Measurements from ENCODE around the gene CDK14. TPM values are rescaled to one million over a fixed set of nuclear protein-coding genes. Genes with fewer than 3 reads are reported as not detected.

Gene CDK14
- total RNA-seq, 1 donor from 2014 or later = 52.3 TPM

DNA sequence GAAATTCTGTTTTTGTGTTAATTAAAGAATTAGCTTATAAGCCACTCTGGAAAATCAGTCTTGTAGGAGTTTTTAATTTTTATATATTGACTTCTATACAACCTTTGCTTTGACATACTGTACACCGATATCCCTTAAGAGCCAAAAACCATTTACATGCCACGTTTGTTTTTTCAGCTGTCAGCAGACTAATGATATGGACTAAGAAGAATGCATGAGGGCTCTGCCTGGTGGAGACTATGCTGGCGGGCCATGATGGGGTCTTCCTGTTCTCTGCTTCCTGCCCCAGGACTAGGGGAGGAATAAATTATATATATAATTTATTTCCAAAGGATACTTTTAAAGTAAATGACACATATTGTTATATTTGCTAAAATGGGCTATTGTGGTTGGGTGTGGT, 96.3 kb downstream of the CDK14 start:
- TF ChIP-seq CTCF (IDR thresholded peaks at IDR 0.05) (no peak), EZH2 (IDR thresholded peaks at IDR 0.05) (no peak), EZH2phosphoT487 (IDR thresholded peaks at IDR 0.05) (no peak)
- Histone ChIP-seq H3F3A (ENCODE audit: low read depth) (no peaks in the 10 kb centered on the region), H3K9me3 (ENCODE audit: low read depth) (no peaks in the 10 kb centered on the region), H2AFZ (replicated peaks) (no peak overlapping the region), H3K36me3 (peaks cover 6% of the 10 kb centered on the region), H3K4me2 (no peak overlapping the region), H3K27ac (no peak overlapping the region), H3K4me3 (no peak overlapping the region), H3K27me3 (no peaks in the 10 kb centered on the region), H4K20me1 (ENCODE audit: low read depth) (peaks cover 24% of the 10 kb centered on the region), H3K9ac (no peak overlapping the region), H3K4me1 (peaks cover 19% of the 10 kb centered on the region), H3K79me2 (ENCODE audit: low read depth) (peaks cover 57% of the 10 kb centered on the region)
- Mint-ChIP-seq H3K36me3 (peaks cover 20% of the 10 kb centered on the region), H3K9me3 (peaks cover 3% of the 10 kb centered on the region), H3K4me1 (peaks cover 12% of the 10 kb centered on the region), H3K4me3 (no peak overlapping the region), H3K27me3 (ENCODE audit: insufficient read depth, low read depth) (peaks cover 5% of the 10 kb centered on the region), H3K27ac (no peak overlapping the region)
- no peak for DNase-seq (ENCODE audit: low spot score)

DNA sequence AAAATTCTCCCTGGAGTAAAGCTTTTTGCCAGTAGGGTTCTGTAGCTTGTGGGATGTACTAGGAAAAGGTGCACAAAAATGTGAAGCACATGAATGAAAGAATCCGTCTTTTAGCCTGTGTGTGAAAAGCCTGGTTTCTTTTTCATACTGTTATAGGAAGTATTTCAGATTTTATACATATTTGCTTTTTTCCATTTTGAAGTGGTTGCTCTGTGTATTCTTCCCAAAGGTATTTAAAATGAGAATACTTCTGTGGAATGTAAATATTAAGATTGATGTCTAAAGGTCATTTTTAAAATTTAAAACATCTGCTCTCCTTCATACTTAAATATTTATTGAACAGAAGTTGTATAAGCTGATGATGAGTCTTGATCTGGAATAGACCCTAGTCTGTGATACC, 96.8 kb downstream of the CDK14 start:
- Histone ChIP-seq H3K9me3 (ENCODE audit: low read depth) (no peaks in the 10 kb centered on the region), H3F3A (ENCODE audit: low read depth) (no peaks in the 10 kb centered on the region), H3K4me2 (no peak overlapping the region), H3K27me3 (no peaks in the 10 kb centered on the region), H3K36me3 (peaks cover 6% of the 10 kb centered on the region), H3K9ac (no peak overlapping the region), H3K79me2 (ENCODE audit: low read depth) (peaks cover 57% of the 10 kb centered on the region), H4K20me1 (ENCODE audit: low read depth) (peaks cover 19% of the 10 kb centered on the region), H3K4me1 (peaks cover 16% of the 10 kb centered on the region), H3K27ac (no peak overlapping the region), H3K4me3 (no peak overlapping the region), H2AFZ (replicated peaks) (no peak overlapping the region)
- H3K9me3 Mint-ChIP-seq = peaks cover 3% of the 10 kb centered on the region
- no peak for TF ChIP-seq EZH2phosphoT487 (IDR thresholded peaks at IDR 0.05)
- peaks cover 11% of the 10 kb centered on the region for H3K4me1 Mint-ChIP-seq
- peaks cover 20% of the 10 kb centered on the region for H3K36me3 Mint-ChIP-seq
- no peak for DNase-seq (ENCODE audit: low spot score)
- peaks cover 5% of the 10 kb centered on the region for H3K27me3 Mint-ChIP-seq (ENCODE audit: insufficient read depth, low read depth)
- H3K4me3 Mint-ChIP-seq = no peak overlapping the region
- no peak overlapping the region for H3K27ac Mint-ChIP-seq

- Mint-ChIP-seq H3K9me3 (peaks cover 3% of the 10 kb centered on the region), H3K4me3 (no peak overlapping the region), H3K36me3 (peaks cover 20% of the 10 kb centered on the region), H3K27ac (no peak overlapping the region), H3K27me3 (ENCODE audit: insufficient read depth, low read depth) (peaks cover 5% of the 10 kb centered on the region), H3K4me1 (peaks cover 6% of the 10 kb centered on the region)
- Histone ChIP-seq H2AFZ (replicated peaks) (no peak overlapping the region), H3F3A (ENCODE audit: low read depth) (no peaks in the 10 kb centered on the region), H3K79me2 (ENCODE audit: low read depth) (peaks cover 54% of the 10 kb centered on the region), H3K4me3 (no peak overlapping the region), H3K9ac (no peak overlapping the region), H3K4me1 (peaks cover 9% of the 10 kb centered on the region), H3K9me3 (ENCODE audit: low read depth) (no peaks in the 10 kb centered on the region), H4K20me1 (ENCODE audit: low read depth) (peaks cover 11% of the 10 kb centered on the region), H3K36me3 (peaks cover 6% of the 10 kb centered on the region), H3K27me3 (no peaks in the 10 kb centered on the region), H3K27ac (no peak overlapping the region), H3K4me2 (no peak overlapping the region)
- TF ChIP-seq EZH2 (IDR thresholded peaks at IDR 0.05) (no peak), EZH2phosphoT487 (IDR thresholded peaks at IDR 0.05) (no peak), CTCF (IDR thresholded peaks at IDR 0.05) (no peak)
- DNase-seq (ENCODE audit: low spot score) = no peak
Measured at GRCh38 chr7:90693939-90694338, 97.8 kb downstream of the CDK14 start.

GRCh38 chr7:90698616-90699015, 102.5 kb downstream of the CDK14 start:
- Histone ChIP-seq H3F3A (ENCODE audit: low read depth) (peaks cover 8% of the 10 kb centered on the region), H3K27me3 (no peaks in the 10 kb centered on the region), H4K20me1 (ENCODE audit: low read depth) (peaks cover 16% of the 10 kb centered on the region), H3K79me2 (ENCODE audit: low read depth) (peaks cover 30% of the 10 kb centered on the region), H3K4me3 (no peak overlapping the region), H3K9me3 (ENCODE audit: low read depth) (no peaks in the 10 kb centered on the region), H3K36me3 (peaks cover 6% of the 10 kb centered on the region), H3K27ac (no peak overlapping the region), H2AFZ (replicated peaks) (no peak overlapping the region), H3K4me2 (no peak overlapping the region), H3K4me1 (peaks cover 11% of the 10 kb centered on the region), H3K9ac (no peak overlapping the region)
- H3K36me3 Mint-ChIP-seq = peaks cover 13% of the 10 kb centered on the region
- peaks cover 14% of the 10 kb centered on the region for H3K4me1 Mint-ChIP-seq
- H3K27me3 Mint-ChIP-seq (ENCODE audit: insufficient read depth, low read depth) = peaks cover 2% of the 10 kb centered on the region
- H3K27ac Mint-ChIP-seq = no peak overlapping the region
- no peak for DNase-seq (ENCODE audit: low spot score)
- H3K9me3 Mint-ChIP-seq = peaks cover 3% of the 10 kb centered on the region
- TF ChIP-seq EZH2phosphoT487 (IDR thresholded peaks at IDR 0.05) = no peak
- TF ChIP-seq CTCF (IDR thresholded peaks at IDR 0.05) = no peak
- TF ChIP-seq EZH2 (IDR thresholded peaks at IDR 0.05) = no peak
- no peak overlapping the region for H3K4me3 Mint-ChIP-seq
